Measurements from ENCODE around the gene HDDC3.

HDDC3 gene

DNA sequence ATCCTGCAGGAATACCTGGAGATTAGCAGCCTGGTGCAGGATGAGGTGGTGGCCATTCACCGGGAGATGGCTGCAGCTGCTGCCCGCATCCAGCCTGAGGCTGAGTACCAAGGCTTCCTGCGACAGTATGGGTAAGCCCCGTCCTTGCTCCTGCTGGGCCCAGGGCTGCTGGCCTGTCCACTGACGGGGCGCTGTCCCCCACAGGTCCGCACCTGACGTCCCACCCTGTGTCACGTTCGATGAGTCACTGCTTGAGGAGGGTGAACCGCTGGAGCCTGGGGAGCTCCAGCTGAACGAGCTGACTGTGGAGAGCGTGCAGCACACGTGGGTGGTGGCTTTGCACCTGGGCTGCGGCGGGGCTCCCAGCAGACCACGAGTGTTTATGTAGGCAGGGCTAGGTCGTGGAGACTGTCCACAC is 43.0 kb downstream of the HDDC3 start:
- DNase-seq, result no peak

DNA sequence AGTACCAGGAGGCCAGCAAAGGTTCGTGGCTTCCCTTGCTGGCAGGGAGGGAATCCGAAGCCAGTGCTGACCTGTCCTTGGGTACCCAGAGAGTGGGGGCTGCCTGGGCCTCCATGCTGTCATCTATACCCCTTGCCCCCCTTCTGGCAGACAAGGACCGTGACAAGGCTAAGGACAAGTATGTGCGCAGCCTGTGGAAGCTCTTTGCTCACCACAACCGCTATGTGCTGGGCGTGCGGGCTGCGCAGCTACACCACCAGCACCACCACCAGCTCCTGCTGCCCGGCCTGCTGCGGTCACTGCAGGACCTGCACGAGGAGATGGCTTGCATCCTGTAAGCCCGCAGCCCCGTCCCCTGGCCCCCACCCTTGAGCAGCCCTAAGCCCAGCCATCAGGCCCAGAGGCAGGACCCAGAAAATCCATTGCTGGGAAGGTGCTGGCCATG is 45.3 kb downstream of the HDDC3 start:
- no peak for DNase-seq

DNA sequence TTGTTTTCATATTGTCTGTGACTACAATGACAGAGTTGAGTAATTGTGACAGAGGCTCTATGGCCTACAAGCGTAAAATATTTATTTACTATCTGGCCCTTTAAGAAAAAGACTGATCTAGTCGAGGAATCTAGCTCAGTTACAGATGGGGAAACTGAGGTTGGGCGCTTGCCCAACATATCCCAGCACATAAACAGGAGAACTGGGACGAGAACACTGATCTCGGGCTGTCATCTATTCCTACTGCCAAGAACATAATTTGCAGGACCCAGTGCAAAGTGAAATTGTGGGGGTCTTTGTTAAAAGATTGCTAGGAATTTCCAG is 46.1 kb downstream of the HDDC3 start:
- no peak for DNase-seq

DNA sequence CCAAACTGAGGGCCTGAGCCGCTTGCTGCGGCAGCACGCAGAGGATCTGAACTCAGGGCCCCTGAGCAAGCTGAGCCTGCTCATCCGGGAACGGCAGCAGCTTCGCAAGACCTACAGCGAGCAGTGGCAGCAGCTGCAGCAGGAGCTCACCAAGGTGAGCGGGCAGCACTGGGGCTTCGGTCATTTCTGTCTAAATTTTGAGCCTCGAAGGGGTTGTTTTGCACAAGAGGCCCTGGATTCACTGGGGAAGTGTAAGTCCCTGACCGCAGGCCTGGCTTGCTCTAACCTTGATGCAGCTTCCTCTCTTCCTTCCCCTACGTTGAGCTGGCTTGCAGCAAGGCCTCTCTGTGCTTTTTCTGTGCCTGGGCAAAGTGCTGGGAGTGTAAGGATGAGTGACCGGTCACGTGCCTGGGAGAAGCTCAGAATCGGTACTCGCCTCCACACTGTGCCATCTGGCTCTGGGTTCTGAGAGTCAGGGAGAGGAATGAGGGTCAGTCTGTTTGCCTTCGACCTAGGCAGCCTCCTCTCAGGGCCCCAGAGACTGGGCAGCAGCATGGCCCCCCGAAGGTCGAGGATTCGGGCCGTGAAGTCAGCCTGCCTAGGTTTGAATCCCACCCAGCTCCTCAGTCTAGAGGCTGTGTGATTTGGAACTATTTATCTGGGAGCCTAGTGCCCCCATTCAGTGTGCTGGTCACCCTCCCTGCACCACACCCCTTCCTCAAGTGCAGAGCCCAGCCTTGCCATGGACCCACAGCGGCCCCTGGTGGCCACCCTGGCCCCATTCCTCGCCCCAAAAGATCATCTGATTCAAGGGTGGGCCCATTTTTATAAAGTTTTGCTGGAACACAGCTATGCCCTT is 46.7 kb downstream of the HDDC3 start:
- no peak for DNase-seq

DNA sequence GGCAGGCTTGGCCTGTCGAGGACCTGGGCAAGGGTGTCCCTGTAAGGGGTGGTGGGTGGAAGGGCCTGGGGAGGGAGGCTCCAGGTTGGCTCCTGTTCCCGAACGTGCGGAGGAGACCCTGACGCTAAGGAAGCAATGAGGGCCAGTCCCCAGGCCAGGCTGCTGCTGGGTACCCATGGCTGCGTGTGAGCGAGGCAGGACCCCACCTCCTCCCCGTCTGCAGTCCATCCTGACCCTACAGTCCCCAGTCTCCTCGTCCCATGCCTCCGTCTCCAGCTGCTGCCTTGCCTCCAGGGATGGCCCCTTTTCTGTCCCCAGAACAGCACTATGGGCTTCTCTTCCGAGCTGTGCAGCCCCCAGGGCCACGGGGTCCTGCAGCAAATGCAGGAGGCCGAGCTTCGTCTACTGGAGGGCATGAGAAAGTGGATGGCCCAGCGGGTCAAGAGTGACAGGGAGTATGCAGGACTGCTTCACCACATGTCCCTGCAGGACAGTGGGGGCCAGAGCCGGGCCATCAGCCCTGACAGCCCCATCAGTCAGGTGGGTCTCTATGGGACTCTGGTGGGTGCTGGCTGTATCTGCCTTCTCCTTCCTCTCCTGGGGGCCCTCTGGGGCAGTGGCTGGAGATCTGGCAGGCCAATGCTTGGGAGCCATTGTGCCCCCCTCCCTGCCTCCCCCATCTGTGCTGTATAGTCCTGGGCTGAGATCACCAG is 47.5 kb downstream of the HDDC3 start:
- no peak for DNase-seq

DNA sequence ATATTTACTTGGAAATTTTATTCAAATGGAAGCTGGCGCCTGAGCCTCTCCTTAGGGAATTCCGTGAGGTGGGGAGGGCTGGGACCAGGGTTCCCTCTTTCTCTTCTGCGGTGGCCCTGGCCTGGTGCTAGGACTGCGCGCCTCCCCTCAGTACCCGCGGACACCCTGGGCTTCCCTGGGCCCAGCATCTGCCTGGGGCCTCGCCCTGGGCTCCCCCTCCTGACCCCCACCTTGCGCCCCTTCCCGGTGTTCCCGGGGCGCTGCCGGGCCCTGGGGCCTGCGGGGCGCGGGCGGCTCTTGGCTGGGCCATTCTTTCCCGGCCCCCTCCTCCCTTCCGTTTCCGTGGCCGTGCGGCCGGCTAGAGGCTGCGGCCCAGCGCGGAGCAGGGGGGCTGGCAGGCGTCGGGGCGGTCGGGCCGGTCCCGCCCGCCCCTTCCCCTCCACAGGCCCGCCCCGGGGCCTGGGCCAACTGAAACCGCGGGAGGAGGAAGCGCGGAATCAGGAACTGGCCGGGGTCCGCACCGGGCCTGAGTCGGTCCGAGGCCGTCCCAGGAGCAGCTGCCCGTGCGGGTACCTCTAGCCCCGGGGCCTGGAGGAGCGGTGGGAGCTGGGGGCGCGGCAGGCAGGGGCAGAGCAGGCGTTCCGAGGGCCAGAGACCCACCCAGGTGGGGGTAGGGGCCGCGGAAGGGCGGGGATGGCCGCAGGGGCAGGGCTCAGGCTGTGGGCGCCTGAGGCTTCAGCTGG is 48.2 kb downstream of the HDDC3 start, which contains the start of gene FES:
FES (plus strand) TSS at position 529 of the 743 bp plus-strand sequence. CDS start 542 bp downstream, outside the sequence.
- no peak for DNase-seq

DNA sequence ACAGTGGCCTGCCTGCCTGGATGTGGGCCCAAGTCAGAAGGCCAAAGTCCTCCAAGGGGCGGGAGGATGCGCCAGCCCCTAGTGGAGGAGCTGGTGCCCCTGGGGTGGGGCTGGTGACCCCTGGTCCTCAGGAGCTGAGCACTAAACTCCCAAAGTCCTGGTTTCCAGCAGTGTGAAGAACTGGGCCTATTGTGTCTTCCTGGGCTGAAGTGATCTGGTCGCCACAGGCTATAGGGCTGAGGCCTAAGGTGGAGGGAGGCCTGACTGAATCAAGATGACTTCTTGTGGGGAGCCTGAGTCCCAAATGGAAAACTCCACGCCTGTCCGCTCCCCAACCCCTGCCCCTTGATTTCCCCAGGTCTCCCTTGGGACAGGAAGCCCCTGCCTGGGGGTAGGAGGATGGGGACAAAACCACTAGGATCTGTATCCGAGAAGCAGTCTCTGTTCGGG is 48.8 kb downstream of the HDDC3 start:
- no peak for DNase-seq

DNA sequence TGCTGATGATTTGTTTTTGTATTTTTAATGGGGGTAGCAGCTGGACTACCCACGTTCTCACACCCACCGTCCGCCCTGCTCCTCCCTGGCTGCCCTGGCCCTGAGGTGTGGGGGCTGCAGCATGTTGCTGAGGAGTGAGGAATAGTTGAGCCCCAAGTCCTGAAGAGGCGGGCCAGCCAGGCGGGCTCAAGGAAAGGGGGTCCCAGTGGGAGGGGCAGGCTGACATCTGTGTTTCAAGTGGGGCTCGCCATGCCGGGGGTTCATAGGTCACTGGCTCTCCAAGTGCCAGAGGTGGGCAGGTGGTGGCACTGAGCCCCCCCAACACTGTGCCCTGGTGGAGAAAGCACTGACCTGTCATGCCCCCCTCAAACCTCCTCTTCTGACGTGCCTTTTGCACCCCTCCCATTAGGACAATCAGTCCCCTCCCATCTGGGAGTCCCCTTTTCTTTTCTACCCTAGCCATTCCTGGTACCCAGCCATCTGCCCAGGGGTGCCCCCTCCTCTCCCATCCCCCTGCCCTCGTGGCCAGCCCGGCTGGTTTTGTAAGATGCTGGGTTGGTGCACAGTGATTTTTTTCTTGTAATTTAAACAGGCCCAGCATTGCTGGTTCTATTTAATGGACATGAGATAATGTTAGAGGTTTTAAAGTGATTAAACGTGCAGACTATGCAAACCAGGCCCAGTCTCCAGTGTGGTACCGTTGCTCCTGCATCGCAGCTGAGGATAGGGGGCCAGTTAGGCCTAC is 49.4 kb downstream of the HDDC3 start:
- DNase-seq, result no peak

DNA sequence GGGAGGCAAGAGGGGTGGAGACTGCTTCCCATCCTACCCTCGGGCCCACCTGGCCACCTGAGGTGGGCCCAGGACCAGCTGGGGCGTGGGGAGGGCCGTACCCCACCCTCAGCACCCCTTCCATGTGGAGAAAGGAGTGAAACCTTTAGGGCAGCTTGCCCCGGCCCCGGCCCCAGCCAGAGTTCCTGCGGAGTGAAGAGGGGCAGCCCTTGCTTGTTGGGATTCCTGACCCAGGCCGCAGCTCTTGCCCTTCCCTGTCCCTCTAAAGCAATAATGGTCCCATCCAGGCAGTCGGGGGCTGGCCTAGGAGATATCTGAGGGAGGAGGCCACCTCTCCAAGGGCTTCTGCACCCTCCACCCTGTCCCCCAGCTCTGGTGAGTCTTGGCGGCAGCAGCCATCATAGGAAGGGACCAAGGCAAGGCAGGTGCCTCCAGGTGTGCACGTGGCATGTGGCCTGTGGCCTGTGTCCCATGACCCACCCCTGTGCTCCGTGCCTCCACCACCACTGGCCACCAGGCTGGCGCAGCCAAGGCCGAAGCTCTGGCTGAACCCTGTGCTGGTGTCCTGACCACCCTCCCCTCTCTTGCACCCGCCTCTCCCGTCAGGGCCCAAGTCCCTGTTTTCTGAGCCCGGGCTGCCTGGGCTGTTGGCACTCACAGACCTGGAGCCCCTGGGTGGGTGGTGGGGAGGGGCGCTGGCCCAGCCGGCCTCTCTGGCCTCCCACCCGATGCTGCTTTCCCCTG is 50.2 kb downstream of the HDDC3 start:
- DNase-seq, result no peak

DNA sequence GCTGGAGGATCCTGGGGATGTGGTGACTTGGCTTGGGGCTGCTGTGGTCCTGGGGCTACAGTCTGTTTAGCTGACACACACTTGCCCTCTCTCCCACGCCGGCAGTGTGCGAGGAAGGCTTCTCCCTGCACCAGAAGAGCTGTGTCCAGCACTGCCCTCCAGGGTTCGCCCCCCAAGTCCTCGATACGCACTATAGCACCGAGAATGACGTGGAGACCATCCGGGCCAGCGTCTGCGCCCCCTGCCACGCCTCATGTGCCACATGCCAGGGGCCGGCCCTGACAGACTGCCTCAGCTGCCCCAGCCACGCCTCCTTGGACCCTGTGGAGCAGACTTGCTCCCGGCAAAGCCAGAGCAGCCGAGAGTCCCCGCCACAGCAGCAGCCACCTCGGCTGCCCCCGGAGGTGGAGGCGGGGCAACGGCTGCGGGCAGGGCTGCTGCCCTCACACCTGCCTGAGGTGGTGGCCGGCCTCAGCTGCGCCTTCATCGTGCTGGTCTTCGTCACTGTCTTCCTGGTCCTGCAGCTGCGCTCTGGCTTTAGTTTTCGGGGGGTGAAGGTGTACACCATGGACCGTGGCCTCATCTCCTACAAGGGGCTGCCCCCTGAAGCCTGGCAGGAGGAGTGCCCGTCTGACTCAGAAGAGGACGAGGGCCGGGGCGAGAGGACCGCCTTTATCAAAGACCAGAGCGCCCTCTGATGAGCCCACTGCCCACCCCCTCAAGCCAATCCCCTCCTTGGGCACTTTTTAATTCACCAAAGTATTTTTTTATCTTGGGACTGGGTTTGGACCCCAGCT is 51.0 kb downstream of the HDDC3 start:
- no peak for DNase-seq

DNA sequence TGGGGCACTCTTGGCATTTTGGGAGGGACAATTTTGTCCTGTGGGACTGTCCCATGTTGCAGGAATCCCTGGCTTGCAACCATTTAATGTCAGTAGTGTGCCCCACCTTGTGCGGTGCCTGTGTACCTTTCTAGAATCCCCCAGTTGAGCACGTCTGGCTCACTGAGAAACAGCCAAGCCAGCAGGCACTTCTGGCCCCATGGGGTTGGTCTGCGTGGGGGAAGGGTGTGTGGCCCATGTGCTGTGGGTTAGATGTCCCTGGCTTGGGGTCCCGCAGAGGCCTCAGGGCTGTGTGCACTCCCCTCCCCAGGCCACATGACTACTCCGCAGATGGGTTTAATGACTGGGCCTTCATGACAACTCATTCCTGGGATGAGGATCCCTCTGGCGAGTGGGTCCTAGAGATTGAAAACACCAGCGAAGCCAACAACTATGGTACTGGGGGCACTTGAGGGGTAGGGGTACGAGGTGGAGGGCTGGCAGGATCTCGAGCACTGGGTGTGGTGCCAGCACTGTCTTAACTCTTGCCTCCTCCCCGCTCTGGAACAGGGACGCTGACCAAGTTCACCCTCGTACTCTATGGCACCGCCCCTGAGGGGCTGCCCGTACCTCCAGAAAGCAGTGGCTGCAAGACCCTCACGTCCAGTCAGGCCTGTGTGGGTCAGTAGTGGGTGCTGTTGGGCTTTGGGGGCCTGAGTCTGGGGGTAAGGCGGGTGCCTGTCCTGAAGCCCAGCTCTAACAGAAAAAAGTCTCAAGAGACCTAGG is 51.8 kb downstream of the HDDC3 start:
- no peak for DNase-seq

Measured in NCI-H510A (cell line).